Vagina (tissue), 2 donors: Measurements from ENCODE around the gene CISD3.

Experiments
- CTCF ChIP-seq, 3 experiments: fragments of 450-650 bp in 2 of 3; fragments of 200-600 bp in 1 of 3; sonication (generic) in 1 of 3; IDR thresholded peaks; one replicate each; pipeline ENCODE4 v1.5.1; 2017 to 2019; ENCODE audit warnings: antibody characterized with exemption in 3 of 3, mild to moderate bottlenecking in 2 of 3, moderate library complexity in 2 of 3
- POLR2AphosphoS5 ChIP-seq, 2 donors: sonication (generic); formaldehyde crosslinking; IDR thresholded peaks; one replicate each; pipeline ENCODE4 v1.9.0; 2017; ENCODE audit warnings: antibody characterized with exemption in 2 of 2, mild to moderate bottlenecking in 2 of 2, low read depth in 1 of 2; ENCODE audit not compliant: insufficient read depth in 1 of 2

DNA sequence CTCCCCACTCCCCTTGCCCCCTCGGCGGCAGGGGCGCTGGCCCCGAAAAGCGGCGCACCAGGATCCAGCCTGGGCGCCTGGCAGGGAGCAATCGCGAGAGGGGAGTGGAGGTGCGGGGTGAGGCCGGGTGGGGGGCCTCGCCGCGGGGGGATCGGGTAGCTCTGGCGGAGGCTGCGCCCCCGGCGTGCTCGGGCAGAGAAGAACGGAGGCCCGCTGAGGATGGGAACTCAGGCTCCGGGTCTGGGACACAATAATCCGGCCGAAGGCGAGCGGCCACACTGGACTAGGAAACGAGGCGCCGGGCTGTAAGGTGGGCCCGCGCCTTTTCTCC, 18.7 kb downstream of the CISD3 start:
- TF ChIP-seq CTCF (IDR thresholded peaks at IDR 0.05) (no peak), POLR2AphosphoS5 (IDR thresholded peaks at IDR 0.05; ENCODE audit: insufficient read depth in 1 of 2, low read depth in 1 of 2) (no peak)
